Memory B cell (primary cell): ENCODE results near the gene SPAG9.

Experiments
- ATAC-seq: fragments of 150-1000 bp; cut with Tn5 transposase; 2 replicates; pipeline ENCODE4 v1.10.0; 2021; ENCODE audit warnings: low read depth, mild to moderate bottlenecking, moderate library complexity
- DNase-seq, 2 donors: peaks; one replicate each; pipeline ENCODE4 v3.0.0; 2022; ENCODE audit warnings: low spot score in 2 of 2
- H3K27ac Mint-ChIP-seq: one replicate; pipeline ENCODE4 v1.8.0; 2022; ENCODE audit warnings: mild to moderate bottlenecking, moderate library complexity, mixed read lengths
- H3K27me3 Mint-ChIP-seq: one replicate; pipeline ENCODE4 v1.8.0; 2022; ENCODE audit warnings: mixed read lengths
- H3K36me3 Mint-ChIP-seq: one replicate; pipeline ENCODE4 v1.8.0; 2022; ENCODE audit warnings: mild to moderate bottlenecking, mixed read lengths
- H3K4me1 Mint-ChIP-seq: one replicate; pipeline ENCODE4 v1.8.0; 2022; ENCODE audit warnings: mixed read lengths
- H3K4me3 Mint-ChIP-seq: one replicate; pipeline ENCODE4 v1.8.0; 2022; ENCODE audit warnings: mild to moderate bottlenecking, moderate library complexity, mixed read lengths
- H3K9me3 Mint-ChIP-seq: one replicate; pipeline ENCODE4 v1.8.0; 2022; ENCODE audit warnings: mixed read lengths

The SPAG9 gene

GRCh38 chr17:50995668-50996067 is 125.0 kb downstream of the SPAG9 start:
- no peaks in the 10 kb centered on the region for H3K27me3 Mint-ChIP-seq
- H3K36me3 Mint-ChIP-seq = peaks cover 29% of the 10 kb centered on the region
- no peak overlapping the region for H3K27ac Mint-ChIP-seq
- ATAC-seq = no peak
- H3K4me1 Mint-ChIP-seq = no peaks in the 10 kb centered on the region
- no peaks in the 10 kb centered on the region for H3K9me3 Mint-ChIP-seq
- no peak for DNase-seq
- H3K4me3 Mint-ChIP-seq = no peak overlapping the region

- Mint-ChIP-seq H3K27ac (no peak overlapping the region), H3K4me3 (no peak overlapping the region), H3K36me3 (peaks cover 43% of the 10 kb centered on the region), H3K9me3 (no peaks in the 10 kb centered on the region), H3K27me3 (no peaks in the 10 kb centered on the region), H3K4me1 (no peaks in the 10 kb centered on the region)
- no peak for ATAC-seq
- no peak for DNase-seq
Observed at GRCh38 chr17:50993544-50993943, 127.1 kb downstream of the SPAG9 start.

- no peaks in the 10 kb centered on the region for H3K4me1 Mint-ChIP-seq
- no peak for ATAC-seq
Observed at GRCh38 chr17:50989149-50989548, 131.5 kb downstream of the SPAG9 start.

GRCh38 chr17:50988427-50988826 is 132.2 kb downstream of the SPAG9 start:
- H3K36me3 Mint-ChIP-seq = peaks cover 34% of the 10 kb centered on the region
- H3K27me3 Mint-ChIP-seq = no peaks in the 10 kb centered on the region
- no peak overlapping the region for H3K4me3 Mint-ChIP-seq
- H3K9me3 Mint-ChIP-seq = no peaks in the 10 kb centered on the region
- DNase-seq (no peak), ATAC-seq (no peak)
- no peaks in the 10 kb centered on the region for H3K4me1 Mint-ChIP-seq
- no peak overlapping the region for H3K27ac Mint-ChIP-seq

More at GRCh38 chr17:50989149-50989548, 131.5 kb downstream of the SPAG9 start:
- no peaks in the 10 kb centered on the region for H3K9me3 Mint-ChIP-seq
- H3K36me3 Mint-ChIP-seq = peaks cover 38% of the 10 kb centered on the region
- H3K27me3 Mint-ChIP-seq = no peaks in the 10 kb centered on the region
- DNase-seq = no peak
- H3K27ac Mint-ChIP-seq = no peak overlapping the region
- no peak overlapping the region for H3K4me3 Mint-ChIP-seq

- DNase-seq (no peak), ATAC-seq (no peak)
- no peaks in the 10 kb centered on the region for H3K9me3 Mint-ChIP-seq
- no peaks in the 10 kb centered on the region for H3K27me3 Mint-ChIP-seq
- no peaks in the 10 kb centered on the region for H3K4me1 Mint-ChIP-seq
- no peak overlapping the region for H3K4me3 Mint-ChIP-seq
- peaks cover 31% of the 10 kb centered on the region for H3K36me3 Mint-ChIP-seq
- no peak overlapping the region for H3K27ac Mint-ChIP-seq
Observed at GRCh38 chr17:50986989-50987660, 133.5 kb downstream of the SPAG9 start.

- peaks cover 3% of the 10 kb centered on the region for H3K4me1 Mint-ChIP-seq
- H3K36me3 Mint-ChIP-seq = peaks cover 27% of the 10 kb centered on the region
- H3K27me3 Mint-ChIP-seq = no peaks in the 10 kb centered on the region
- ATAC-seq (no peak), DNase-seq (no peak)
- no peak overlapping the region for H3K27ac Mint-ChIP-seq
- no peaks in the 10 kb centered on the region for H3K9me3 Mint-ChIP-seq
- no peak overlapping the region for H3K4me3 Mint-ChIP-seq
Observed at GRCh38 chr17:50981279-50981678, 139.4 kb downstream of the SPAG9 start.

GRCh38 chr17:50979524-50979927 is 141.1 kb downstream of the SPAG9 start:
- Mint-ChIP-seq H3K4me1 (peaks cover 3% of the 10 kb centered on the region), H3K4me3 (no peak overlapping the region), H3K27ac (no peak overlapping the region), H3K36me3 (peaks cover 25% of the 10 kb centered on the region), H3K27me3 (no peaks in the 10 kb centered on the region), H3K9me3 (no peaks in the 10 kb centered on the region)
- ATAC-seq (no peak), DNase-seq (no peak)

GRCh38 chr17:50977487-50978159 is 143.0 kb downstream of the SPAG9 start:
- Mint-ChIP-seq H3K27me3 (no peaks in the 10 kb centered on the region), H3K9me3 (no peaks in the 10 kb centered on the region), H3K4me1 (peaks cover 3% of the 10 kb centered on the region), H3K27ac (no peak overlapping the region), H3K4me3 (no peak overlapping the region), H3K36me3 (peaks cover 24% of the 10 kb centered on the region)
- DNase-seq (no peak), ATAC-seq (no peak)

- ATAC-seq = no peak
- no peak overlapping the region for H3K4me3 Mint-ChIP-seq
Observed at GRCh38 chr17:50976951-50977472, 143.7 kb downstream of the SPAG9 start.

GRCh38 chr17:50973557-50974494 is 146.8 kb downstream of the SPAG9 start:
- no peak overlapping the region for H3K4me3 Mint-ChIP-seq
- no peaks in the 10 kb centered on the region for H3K9me3 Mint-ChIP-seq
- H3K27ac Mint-ChIP-seq = no peak overlapping the region
- H3K27me3 Mint-ChIP-seq = no peaks in the 10 kb centered on the region
- H3K36me3 Mint-ChIP-seq = peaks cover 27% of the 10 kb centered on the region
- peaks cover 6% of the 10 kb centered on the region for H3K4me1 Mint-ChIP-seq
- no peak for ATAC-seq
- DNase-seq = no peak

More at GRCh38 chr17:50976951-50977472, 143.7 kb downstream of the SPAG9 start:
- Mint-ChIP-seq H3K36me3 (peaks cover 24% of the 10 kb centered on the region), H3K4me1 (peaks cover 3% of the 10 kb centered on the region), H3K27ac (no peak overlapping the region), H3K9me3 (no peaks in the 10 kb centered on the region), H3K27me3 (no peaks in the 10 kb centered on the region)
- no peak for DNase-seq

GRCh38 chr17:50972577-50972976 is 148.1 kb downstream of the SPAG9 start:
- no peaks in the 10 kb centered on the region for H3K9me3 Mint-ChIP-seq
- no peak for ATAC-seq
- H3K4me1 Mint-ChIP-seq = peaks cover 6% of the 10 kb centered on the region
- peaks cover 21% of the 10 kb centered on the region for H3K36me3 Mint-ChIP-seq
- DNase-seq = no peak
- H3K27me3 Mint-ChIP-seq = no peaks in the 10 kb centered on the region
- H3K27ac Mint-ChIP-seq = no peak overlapping the region
- no peak overlapping the region for H3K4me3 Mint-ChIP-seq

GRCh38 chr17:50967795-50968194 is 152.9 kb downstream of the SPAG9 start:
- Mint-ChIP-seq H3K27me3 (no peaks in the 10 kb centered on the region), H3K9me3 (no peaks in the 10 kb centered on the region), H3K4me1 (peaks cover 3% of the 10 kb centered on the region), H3K4me3 (no peak overlapping the region), H3K27ac (no peak overlapping the region), H3K36me3 (peaks cover 16% of the 10 kb centered on the region)
- no peak for ATAC-seq
- DNase-seq = no peak

GRCh38 chr17:50966163-50966666 is 154.5 kb downstream of the SPAG9 start:
- no peak for DNase-seq
- H3K27ac Mint-ChIP-seq = peak overlapping the region; percentile 41
- ATAC-seq = no peak
- H3K27me3 Mint-ChIP-seq = no peaks in the 10 kb centered on the region
- H3K36me3 Mint-ChIP-seq = peaks cover 16% of the 10 kb centered on the region
- H3K4me1 Mint-ChIP-seq = peaks cover 3% of the 10 kb centered on the region
- no peaks in the 10 kb centered on the region for H3K9me3 Mint-ChIP-seq
- H3K4me3 Mint-ChIP-seq = no peak overlapping the region

- H3K36me3 Mint-ChIP-seq = peaks cover 8% of the 10 kb centered on the region
- no peak overlapping the region for H3K4me3 Mint-ChIP-seq
- no peaks in the 10 kb centered on the region for H3K27me3 Mint-ChIP-seq
- no peaks in the 10 kb centered on the region for H3K9me3 Mint-ChIP-seq
- DNase-seq = no peak
- H3K4me1 Mint-ChIP-seq = no peaks in the 10 kb centered on the region
- H3K27ac Mint-ChIP-seq = no peak overlapping the region
- no peak for ATAC-seq
Observed at GRCh38 chr17:50963139-50963538, 157.5 kb downstream of the SPAG9 start.
